T-helper 2 cell (primary cell): Measurements from ENCODE around the gene CDK2.
A peak's percentile ranks its signal among the peaks of the same experiment; 100 is the strongest.
"Not testable (repeated sequence)": the region's sequence is repeated elsewhere in the genome, so short reads cannot be mapped to it uniquely, and the experiment has no call there.

Experiments
- DNase-seq, 5 experiments: peaks; one replicate each; pipeline versions ENCODE4 v3.0.0 to v3.0.0-alpha.2; 2012 to 2022

Gene CDK2

GRCh38 chr12:55982319-55982936 is 15.8 kb downstream of the CDK2 start:
- DNase-seq, result no peak

DNA sequence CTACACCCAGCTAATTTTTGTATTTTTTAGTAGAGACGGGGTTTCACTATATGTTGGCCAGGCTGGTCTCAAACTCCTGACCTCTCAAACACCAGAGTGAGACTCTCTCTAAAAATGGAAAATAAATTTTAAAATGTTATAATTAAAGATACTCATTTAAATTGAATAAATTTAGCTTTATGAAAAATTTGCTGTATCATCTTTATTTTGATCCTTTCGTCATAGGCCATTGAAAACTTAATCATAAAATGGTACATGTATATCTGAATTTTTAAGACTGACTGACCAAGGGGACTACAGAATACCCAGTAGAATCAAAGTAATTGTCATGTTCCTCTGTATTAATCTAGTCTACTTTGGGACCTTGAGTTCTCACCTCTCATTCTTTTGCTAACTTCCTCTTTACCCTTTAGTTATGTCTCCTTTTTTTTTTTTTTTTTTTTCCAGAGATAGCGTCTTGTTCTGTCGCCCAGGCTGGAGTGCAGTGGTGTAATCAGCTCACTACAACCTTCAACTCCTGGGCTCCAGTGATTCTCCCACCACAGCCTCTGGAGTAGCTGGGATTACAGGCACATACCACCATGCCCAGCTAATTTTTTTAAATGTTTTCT is 16.7 kb downstream of the CDK2 start:
- no peak for DNase-seq

DNA sequence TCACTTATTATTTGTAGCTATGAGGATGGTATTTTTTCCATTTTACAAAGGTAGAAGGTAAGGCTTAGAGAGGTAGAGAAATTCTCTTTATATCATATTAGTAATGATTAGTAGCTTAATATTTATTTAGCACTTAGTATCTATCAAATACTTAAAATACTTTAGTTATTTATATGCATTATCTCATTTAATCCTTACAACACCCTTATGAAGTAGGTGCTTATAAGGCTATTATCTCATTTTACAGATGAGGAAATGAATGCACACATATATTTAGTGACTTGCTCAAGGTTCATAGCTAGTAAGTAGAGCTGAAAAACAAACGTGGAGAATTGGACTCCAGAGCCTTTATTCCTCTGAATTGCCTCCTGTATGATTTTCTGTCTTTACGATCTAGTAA is 18.2 kb downstream of the CDK2 start:
- no peak for DNase-seq

DNA sequence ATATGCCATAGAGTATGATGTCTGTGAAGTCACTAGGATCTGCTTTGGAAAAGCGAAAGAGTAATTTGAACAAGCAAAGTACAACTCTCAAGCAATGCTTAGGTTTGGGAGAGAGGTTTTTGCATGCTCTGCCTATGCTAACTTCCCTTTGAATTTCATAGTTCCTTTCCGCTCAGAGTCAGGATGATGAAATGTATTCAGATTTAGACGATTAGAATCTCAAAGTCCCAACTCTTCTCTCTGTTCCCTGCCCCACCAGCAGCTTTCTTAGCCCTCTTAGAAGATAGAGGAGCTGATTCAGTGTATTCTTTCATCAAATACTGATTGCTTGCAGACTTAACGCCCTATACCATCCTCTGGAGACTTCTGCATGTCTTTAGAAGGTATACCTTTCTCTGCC is 18.7 kb downstream of the CDK2 start:
- no peak for DNase-seq

DNA sequence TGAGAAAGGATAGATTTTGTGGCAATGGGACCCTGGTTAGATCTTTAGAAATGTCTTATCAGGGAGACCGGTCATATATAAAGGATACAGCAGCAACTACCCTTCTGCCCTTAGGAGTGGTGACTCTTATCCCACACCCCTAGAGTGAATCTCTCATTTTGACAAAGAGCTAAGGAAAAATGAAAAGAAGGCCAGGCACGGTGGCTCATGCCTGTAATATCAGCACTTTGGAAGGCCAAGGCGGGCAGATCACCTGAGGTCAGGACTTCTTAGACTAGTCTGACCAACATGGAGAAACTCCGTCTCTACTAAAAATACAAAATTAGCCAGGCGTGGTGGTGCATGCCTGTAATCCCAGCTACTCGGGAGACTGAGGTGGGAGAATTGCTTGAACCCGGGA is 19.3 kb downstream of the CDK2 start:
- not testable (repeated sequence) for DNase-seq

DNA sequence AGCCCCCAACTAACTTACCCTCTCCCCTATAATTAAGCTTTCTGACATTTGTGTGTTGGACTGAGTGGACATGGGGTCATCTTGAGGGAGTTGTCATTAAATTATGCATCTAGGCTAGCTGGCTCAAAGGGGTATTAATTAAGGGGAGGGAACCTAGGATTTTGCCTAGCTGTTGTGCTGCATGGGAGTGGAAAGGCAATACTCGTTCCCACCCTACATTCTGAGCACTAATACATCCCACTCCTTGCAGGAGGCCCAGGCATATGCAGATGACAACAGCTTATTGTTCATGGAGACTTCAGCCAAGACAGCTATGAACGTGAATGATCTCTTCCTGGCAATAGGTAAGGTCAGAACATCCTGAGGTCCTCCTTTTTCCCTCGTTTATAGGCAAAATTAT is 24.5 kb downstream of the CDK2 start:
- DNase-seq, result no peak

GRCh38 chr12:55993230-55993853 is 26.7 kb downstream of the CDK2 start:
- no peak for DNase-seq

DNA sequence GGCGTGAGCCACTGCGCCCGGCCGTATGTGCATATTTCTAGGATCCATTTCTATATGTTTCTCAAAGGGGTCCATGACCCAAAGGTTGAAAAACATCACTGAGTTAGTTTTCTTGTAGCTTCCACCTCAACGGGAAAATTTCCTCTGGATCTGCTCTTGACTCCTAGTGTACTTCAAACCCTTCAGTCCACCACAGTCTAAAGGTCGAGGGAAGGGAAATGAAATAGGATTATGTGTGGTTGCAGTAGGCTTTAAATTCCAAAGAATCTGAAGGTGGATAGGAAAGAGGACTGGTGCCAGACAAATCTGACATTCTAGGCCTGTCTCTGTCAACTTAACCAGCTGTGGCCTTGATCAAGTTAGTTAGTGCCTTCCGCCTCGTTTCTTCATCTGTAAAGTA is 28.7 kb downstream of the CDK2 start:
- no peak for DNase-seq

GRCh38 chr12:55996201-55996714 is 29.6 kb downstream of the CDK2 start:
- DNase-seq, result peak in 4 of 5 experiments; percentile 38 to 74 (median 48)

- DNase-seq, result peak in 1 of 5 experiments; percentile 44
Observed at GRCh38 chr12:55996715-55997534, 30.3 kb downstream of the CDK2 start, which contains the start of gene SUOX. SUOX (plus strand) TSS chr12:55997276; CDS start chr12:56002222, 4,946 bp downstream.

GRCh38 chr12:55997535-55997859 is 30.9 kb downstream of the CDK2 start:
- DNase-seq, result no peak

- DNase-seq, result peak in 1 of 5 experiments; percentile 59
Observed at GRCh38 chr12:55999522-55999921, 32.9 kb downstream of the CDK2 start.

GRCh38 chr12:55999999-56000540 is 33.4 kb downstream of the CDK2 start:
- not testable (repeated sequence) for DNase-seq

GRCh38 chr12:56001487-56002100 is 35.0 kb downstream of the CDK2 start:
- no peak for DNase-seq

DNA sequence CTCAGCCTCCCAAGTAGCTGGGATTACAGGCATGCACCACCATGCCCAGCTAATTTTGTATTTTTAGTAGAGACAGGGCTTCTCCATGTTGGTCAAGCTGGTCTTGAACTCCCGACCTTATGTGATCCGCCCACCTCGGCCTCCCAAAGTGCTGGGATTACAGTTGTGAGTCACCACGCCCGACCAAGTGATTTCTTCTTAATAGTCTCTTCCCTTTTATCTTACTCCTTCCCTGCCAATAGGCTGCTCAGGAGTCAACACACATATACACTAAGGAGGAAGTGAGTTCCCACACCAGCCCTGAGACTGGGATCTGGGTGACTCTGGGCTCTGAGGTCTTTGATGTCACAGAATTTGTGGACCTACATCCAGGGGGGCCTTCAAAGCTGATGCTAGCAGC is 36.7 kb downstream of the CDK2 start:
- DNase-seq, result not testable (repeated sequence)

DNA sequence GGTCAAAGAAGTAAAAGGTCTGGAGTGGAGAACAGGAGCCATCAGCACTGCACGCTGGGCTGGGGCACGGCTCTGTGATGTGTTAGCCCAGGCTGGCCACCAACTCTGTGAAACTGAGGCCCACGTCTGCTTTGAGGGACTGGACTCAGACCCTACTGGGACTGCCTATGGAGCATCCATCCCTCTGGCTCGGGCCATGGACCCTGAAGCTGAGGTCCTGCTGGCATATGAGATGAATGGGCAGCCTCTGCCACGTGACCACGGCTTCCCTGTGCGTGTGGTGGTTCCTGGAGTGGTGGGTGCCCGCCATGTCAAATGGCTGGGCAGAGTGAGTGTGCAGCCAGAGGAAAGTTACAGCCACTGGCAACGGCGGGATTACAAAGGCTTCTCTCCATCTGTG is 37.6 kb downstream of the CDK2 start:
- no peak for DNase-seq

DNA sequence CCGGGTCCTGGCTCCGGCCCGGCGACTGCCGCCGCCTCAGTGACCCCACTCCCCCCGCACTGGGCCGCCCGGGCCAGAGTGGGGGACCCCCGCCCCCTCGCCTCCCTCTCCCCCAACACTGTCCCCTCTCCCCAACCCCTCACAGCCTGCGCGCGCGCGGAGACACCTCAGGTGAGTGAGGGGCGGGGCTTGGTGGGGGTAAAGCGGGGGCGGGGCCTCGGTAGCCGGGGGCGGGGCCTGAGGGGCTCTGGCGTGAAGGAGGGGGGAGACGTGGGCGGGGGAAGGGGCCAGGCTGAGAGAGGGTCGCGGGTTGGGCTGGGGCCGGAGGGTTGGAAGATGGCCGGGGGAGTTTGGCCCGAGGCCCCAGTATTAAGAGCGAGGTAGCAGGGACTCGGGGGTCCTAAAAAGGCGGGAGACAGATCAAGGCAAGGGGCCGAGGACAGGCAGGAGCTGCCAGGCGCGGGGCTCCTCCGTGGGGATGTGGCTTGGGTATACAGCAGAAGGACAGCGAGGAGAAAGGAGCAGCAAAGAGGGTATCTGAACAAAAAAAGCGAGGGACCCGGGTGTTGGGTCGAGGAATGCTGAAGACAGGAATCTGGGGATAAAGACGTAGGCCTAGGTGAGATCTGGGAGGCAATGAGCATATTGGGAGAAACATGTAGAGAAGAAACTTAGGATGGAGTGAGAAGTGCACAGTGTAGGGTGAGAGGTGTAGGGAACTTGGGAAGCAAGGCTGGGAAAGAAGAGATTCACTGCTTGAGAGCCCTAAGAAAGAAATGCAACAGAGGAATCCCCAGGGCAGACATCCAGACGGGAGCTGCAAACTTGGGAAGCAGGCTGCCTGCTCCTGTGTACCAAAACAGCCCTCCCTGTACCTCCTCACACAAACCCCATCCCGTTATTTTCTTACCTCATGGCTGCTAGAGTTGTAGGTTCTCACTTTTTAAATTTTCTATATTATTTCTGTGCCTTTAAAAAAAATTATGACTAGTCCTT is 41.2 kb downstream of the CDK2 start:
- DNase-seq, result peak; percentile 39 to 66 (median 63)

DNA sequence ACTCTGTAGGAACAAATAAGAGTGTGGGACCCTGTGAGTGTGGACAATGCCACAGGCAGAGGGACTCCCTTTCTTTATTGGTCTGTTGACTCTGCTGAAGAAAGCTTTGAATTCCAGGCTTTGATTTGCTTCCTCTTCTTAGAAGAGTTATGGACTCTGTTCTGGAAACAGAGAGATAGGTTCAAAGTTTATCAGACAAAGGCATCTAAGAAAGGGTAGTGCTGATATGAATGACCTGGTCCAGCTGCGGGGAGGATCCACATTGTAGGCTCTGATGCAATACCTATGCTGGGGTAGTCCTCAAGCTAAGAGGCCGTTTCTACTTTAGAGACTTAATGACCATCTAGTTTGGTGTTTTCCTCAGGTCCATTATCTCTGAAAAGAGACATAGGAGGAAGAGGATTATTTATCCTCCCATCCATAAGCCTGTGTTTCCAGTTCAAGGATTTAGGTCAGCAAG is 43.5 kb downstream of the CDK2 start:
- no peak for DNase-seq

- DNase-seq, result no peak
Observed at GRCh38 chr12:56011509-56012090, 45.0 kb downstream of the CDK2 start.

- no peak for DNase-seq
Observed at GRCh38 chr12:56013482-56013881, 46.9 kb downstream of the CDK2 start.

DNA sequence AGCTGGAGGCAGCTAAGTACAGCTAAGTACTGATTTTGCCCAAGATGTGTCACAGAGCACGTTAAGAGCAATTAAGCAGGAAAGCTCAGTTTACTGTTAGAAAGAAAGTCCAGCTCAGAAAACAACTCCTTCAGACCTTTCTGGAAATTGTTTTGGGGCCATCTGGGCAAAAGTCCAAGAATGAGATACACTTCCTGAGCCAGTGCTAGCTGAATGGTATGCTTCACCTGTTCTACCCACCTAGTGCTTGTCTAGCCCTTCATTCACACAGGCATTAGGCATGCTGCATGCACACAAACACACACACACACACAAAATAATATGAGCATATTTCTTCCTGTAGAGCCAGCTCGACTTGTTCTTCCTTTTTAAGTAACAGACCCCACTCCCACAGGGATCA is 47.6 kb downstream of the CDK2 start:
- no peak for DNase-seq
